ENCODE data around the gene TBC1D24.
"Not testable (repeated sequence)": the region's sequence is repeated elsewhere in the genome, so short reads cannot be mapped to it uniquely, and the experiment has no call there.

The TBC1D24 gene

DNA sequence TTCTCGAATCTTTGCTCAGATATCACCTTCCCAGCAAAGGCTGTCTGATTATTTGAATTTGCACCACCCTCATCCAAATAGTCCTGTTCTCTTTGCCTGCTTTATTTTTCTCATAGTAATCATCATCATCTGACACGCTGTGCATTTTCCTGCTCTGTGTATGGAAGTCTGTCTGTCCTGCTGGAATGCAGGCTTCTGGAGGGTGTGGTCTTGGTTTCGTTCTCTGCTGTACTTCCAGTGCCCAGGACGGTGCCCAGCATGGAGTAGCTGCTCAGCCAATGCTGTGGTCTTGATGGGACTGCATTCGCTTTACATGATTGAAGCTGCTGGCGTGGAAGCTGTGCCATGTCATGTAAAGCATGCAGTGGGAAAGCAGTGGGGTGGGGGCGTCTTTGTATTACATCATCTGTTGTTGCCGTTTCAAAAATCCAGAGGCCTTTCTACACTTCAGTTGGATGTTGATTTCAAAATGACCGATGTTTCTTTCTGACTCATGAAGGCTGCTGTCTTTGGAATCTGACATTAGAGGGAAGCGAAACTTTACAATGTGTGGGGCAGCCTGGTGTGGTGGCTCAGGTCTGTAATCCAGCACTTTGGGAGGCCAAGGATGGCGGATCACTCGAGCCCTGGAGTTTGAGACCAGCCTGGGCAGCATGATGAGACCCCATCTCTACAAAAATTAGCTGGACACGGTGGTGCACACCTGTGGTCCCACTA, 79.9 kb downstream of the TBC1D24 start:
- not testable (repeated sequence) for H3K9me3 Mint-ChIP-seq, H3K4me3 Mint-ChIP-seq, H3K27ac Mint-ChIP-seq, H3K27me3 Mint-ChIP-seq, H3K4me1 Mint-ChIP-seq, H3K36me3 Mint-ChIP-seq
- ATAC-seq: peak; percentile 73

All from stimulated activated memory B cell treated with anti-CD40 and anti-IgM and Interleukin-4, amounts not matched to agents 10 μg/mL and 1 μg/mL and 100 μg/mL, for 72 hours (primary cell).